ENCODE results near the gene GLI3.

DNA sequence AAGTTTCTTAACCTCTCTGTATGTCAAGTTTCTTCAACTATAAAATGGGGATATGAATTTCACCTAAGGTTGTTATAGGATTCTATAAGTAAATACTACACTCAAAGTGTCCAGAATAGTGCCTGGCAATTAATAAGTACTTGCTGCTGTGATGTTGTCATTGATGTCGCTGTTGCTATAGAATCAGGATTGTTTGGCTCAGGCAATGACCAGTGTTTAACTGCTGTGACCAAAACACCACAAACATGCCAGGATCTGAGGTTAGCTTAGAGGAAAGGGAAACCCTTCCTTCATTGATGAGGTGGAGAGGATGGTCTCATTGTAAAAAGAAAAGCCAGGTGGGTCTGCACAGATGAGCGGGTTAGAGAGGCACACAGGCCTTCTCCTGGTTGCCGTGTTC is 311.1 kb downstream of the GLI3 start:
- TF ChIP-seq EZH2 (IDR thresholded peaks at IDR 0.05; ENCODE audit: low read depth), result no peak
- TF ChIP-seq, protein P1, sequence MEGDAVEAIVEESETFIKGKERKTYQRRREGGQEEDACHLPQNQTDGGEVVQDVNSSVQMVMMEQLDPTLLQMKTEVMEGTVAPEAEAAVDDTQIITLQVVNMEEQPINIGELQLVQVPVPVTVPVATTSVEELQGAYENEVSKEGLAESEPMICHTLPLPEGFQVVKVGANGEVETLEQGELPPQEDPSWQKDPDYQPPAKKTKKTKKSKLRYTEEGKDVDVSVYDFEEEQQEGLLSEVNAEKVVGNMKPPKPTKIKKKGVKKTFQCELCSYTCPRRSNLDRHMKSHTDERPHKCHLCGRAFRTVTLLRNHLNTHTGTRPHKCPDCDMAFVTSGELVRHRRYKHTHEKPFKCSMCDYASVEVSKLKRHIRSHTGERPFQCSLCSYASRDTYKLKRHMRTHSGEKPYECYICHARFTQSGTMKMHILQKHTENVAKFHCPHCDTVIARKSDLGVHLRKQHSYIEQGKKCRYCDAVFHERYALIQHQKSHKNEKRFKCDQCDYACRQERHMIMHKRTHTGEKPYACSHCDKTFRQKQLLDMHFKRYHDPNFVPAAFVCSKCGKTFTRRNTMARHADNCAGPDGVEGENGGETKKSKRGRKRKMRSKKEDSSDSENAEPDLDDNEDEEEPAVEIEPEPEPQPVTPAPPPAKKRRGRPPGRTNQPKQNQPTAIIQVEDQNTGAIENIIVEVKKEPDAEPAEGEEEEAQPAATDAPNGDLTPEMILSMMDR (conservative IDR thresholded peaks at IDR 0.05), result no peak
